Measurements from ENCODE around the gene ATXN7.

DNA sequence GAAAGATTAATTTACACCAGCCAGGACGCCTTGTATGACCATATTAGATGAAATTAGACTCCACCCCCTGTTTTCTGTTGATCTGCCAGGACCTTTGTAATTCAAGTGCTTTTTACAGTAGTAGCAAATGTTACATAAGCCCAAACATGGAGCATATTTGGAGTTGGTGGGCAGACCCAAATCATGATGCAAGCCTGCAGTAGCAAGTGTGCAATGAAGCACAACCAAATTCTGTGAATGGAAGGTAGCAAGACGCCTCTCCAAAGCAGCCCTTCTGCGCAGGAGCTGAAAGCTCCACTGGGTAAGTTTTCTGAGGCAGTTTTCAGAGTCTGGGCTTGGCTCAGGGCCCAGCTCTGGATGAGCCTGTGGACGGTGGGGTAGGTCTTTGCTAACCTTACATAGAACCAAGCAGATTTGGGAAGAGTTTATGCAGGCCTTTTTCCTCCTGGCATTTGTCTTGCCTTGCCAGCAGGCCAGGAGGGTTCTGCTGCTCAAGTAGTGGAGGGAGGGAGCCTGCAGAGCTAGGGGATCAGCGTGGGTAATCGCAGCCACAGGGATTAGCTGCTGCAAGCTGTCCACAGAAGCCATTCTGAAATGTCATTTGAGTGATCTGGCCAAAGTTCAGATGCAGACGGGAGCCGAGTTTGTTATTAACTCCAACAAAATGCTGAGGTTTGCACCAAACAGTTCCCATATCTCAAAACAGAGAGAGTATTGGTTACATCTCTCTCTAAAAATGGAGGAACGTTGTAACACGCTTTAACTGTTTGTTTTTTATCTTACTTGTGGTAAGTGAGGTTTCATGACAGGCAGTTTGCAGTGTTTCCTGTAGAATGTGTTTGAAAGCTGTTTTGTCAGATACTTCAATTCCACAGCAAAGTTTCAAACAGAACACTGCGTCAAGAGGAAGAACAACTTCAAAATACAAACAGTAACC, 104.3 kb downstream of the ATXN7 start:
- 0 out of 2 replicates have a peak, but pooled peaks have one; percentile 25 for TF ChIP-seq TAF1 (IDR thresholded peaks at IDR 0.05; ENCODE audit: borderline replicate concordance, insufficient read depth, low read length)
- peak; percentile 28; the same call in 1 of the 2 replicates for TF ChIP-seq POLR2AphosphoS5 (IDR thresholded peaks at IDR 0.05; ENCODE audit: low read depth, low read length)
- TF ChIP-seq, protein P1, sequence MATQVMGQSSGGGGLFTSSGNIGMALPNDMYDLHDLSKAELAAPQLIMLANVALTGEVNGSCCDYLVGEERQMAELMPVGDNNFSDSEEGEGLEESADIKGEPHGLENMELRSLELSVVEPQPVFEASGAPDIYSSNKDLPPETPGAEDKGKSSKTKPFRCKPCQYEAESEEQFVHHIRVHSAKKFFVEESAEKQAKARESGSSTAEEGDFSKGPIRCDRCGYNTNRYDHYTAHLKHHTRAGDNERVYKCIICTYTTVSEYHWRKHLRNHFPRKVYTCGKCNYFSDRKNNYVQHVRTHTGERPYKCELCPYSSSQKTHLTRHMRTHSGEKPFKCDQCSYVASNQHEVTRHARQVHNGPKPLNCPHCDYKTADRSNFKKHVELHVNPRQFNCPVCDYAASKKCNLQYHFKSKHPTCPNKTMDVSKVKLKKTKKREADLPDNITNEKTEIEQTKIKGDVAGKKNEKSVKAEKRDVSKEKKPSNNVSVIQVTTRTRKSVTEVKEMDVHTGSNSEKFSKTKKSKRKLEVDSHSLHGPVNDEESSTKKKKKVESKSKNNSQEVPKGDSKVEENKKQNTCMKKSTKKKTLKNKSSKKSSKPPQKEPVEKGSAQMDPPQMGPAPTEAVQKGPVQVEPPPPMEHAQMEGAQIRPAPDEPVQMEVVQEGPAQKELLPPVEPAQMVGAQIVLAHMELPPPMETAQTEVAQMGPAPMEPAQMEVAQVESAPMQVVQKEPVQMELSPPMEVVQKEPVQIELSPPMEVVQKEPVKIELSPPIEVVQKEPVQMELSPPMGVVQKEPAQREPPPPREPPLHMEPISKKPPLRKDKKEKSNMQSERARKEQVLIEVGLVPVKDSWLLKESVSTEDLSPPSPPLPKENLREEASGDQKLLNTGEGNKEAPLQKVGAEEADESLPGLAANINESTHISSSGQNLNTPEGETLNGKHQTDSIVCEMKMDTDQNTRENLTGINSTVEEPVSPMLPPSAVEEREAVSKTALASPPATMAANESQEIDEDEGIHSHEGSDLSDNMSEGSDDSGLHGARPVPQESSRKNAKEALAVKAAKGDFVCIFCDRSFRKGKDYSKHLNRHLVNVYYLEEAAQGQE (IDR thresholded peaks at IDR 0.05; ENCODE audit: insufficient read depth in 1 of 2, low read depth in 2 of 2, low read length in 2 of 2): no peak
- no peak for TF ChIP-seq SIN3A (IDR thresholded peaks at IDR 0.05; ENCODE audit: borderline replicate concordance, insufficient read depth, low read length)

All from PFSK-1 (cell line).